ENCODE results near the gene RPL28.

GRCh38 chr19:55353803-55354697 is 31.7 kb upstream of the RPL28 start:
- TF ChIP-seq CTCF (IDR thresholded peaks at IDR 0.05; ENCODE audit: borderline replicate concordance, extremely low read depth, low read length, poor library complexity, severe bottlenecking) = no peak
- no peak for TF ChIP-seq EZH2 (IDR thresholded peaks at IDR 0.05; ENCODE audit: borderline replicate concordance, low read depth, low read length, severe bottlenecking)
